HEK293T (cell line): ENCODE results near the gene KCTD6.

Source experiments
- ARNT ChIP-seq: fragments of 450-650 bp; IDR thresholded peaks from 2 replicates; pipeline ENCODE4 v1.6.1; 2017; ENCODE audit warnings: mild to moderate bottlenecking
- CTBP1 ChIP-seq: fragments of 450-650 bp; IDR thresholded peaks from 2 replicates; pipeline ENCODE4 v1.6.1; 2016; ENCODE audit warnings: borderline replicate concordance
- FOXA1 ChIP-seq: fragments of 450-650 bp; IDR thresholded peaks from 2 replicates; pipeline ENCODE4 v1.6.1; 2016; ENCODE audit warnings: mild to moderate bottlenecking
- L3MBTL2 ChIP-seq: fragments of 450-650 bp; conservative IDR thresholded peaks from 2 replicates; pipeline ENCODE4 v1.6.1; 2016; ENCODE audit warnings: mild to moderate bottlenecking
- NFRKB ChIP-seq: fragments of 450-650 bp; IDR thresholded peaks from 2 replicates; pipeline ENCODE4 v1.6.1; 2016; ENCODE audit warnings: mild to moderate bottlenecking, moderate library complexity
- TARDBP ChIP-seq: fragments of 450-650 bp; IDR thresholded peaks from 2 replicates; pipeline ENCODE4 v1.6.1; 2016

DNA sequence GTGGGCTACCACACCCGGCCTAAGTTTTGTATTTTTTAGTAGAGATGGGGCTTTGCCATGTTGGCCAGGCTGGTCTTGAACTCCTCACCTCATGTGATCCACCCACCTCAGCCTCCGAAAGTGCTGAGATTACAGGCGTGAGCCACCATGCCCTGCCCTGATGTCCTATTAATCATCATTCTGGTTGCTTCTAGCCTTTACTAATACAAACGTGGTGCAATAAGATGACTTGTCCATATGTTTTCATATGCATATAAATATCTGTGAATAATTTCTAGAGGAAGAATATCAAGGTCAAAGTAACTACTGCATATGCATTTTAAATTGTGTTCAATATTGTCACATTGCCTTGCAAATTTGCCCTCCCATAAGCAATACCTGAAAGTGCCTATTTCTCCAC, 32.7 kb upstream of the KCTD6 start:
- TF ChIP-seq NFRKB (no peak), ARNT (no peak), FOXA1 (no peak), CTBP1 (no peak), TARDBP (no peak), L3MBTL2 (no peak)
